Central memory CD4-positive, alpha-beta T cell (primary cell): Measurements from ENCODE around the gene CR2.
"Not testable (repeated sequence)": the region's sequence is repeated elsewhere in the genome, so short reads cannot be mapped to it uniquely, and the experiment has no call there.

Source experiments
- DNase-seq: peaks from one replicate; pipeline ENCODE4 v3.0.0; 2022

CR2 gene

GRCh38 chr1:207453710-207454045 is 450 bp upstream of the CR2 start:
- DNase-seq, result no peak

GRCh38 chr1:207455183-207455754 is 1.1 kb downstream of the CR2 start:
- no peak for DNase-seq

DNA sequence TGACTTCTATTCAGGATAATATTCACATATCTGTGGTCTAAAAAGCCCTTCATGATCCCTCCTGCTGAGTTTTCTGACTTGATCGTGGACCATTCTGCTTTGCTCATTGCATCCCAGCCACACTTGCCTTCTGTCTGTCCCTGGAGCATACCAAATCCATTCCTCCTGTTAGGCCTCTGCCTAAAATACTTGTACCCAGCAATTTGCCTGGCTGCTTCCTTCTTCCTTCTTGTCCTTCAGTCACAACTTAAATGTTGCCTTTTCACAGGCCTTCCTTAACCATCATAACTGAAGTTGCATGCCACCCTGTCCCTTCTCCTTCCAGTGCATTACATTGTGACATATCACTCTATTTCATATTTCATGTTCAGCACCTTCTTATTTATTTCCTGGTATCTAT is 4.3 kb downstream of the CR2 start:
- DNase-seq, result no peak

GRCh38 chr1:207459008-207459407 is 4.9 kb downstream of the CR2 start:
- DNase-seq, result peak; percentile 69

DNA sequence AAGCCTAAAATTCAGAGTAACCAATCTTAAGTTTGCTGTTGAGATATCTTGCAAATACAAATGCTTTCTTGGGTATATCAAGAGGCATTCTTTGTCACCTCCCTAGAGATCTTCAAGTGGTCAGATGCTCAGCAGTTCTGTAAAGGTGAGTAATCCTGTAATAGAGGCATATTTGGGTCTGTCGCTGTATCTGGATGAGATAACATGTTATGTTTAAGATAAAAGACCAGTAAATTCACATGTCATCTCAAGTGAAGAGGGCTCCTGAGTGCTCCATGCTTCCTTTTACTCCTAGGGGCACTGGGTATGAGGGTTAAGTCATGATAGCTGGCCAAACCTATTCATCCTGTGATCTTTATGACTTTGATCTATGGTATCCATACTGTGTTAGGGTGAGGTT is 7.5 kb downstream of the CR2 start:
- no peak for DNase-seq

- no peak for DNase-seq
Observed at GRCh38 chr1:207462535-207462934, 8.4 kb downstream of the CR2 start.

DNA sequence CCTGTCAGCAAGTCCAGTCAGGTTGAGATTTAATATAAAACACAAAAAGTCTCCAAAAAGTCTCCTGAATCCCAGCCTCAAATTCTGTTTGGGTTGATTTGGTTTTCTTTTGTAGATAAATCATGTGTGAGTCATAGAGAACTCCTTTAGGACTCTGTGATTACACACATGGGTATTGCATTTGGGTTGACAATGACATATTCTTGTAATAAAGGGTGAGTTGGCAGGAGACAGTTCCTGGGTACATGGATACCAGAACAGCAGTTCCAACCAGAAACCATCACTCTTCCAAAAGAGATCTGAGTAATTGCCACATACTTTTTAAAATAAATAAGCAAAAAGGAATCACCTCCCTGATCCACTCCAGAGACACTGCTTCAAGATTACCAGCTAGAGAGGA is 8.9 kb downstream of the CR2 start:
- DNase-seq, result no peak

DNA sequence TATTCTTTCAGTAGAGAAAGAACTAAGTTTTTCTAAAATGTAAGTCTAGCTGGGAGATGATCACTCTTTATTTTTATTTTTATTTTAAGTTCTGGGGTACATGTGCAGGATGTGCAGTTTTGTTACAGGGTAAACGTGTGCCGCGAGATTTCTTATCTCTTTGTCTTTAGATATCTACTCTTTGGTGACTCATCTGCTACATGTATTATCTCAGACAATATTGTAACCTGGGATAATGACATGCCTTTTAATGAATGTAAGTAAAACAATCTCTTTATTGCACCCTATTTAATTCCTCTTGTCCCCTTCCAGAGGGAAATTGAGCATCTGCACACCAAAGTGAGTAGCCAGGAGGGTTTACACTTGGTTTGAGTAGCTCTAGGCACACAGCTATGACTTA is 9.4 kb downstream of the CR2 start:
- DNase-seq, result no peak

- DNase-seq, result peak; percentile 41
Observed at GRCh38 chr1:207470927-207471326, 16.8 kb downstream of the CR2 start.

GRCh38 chr1:207474210-207474609 is 20.1 kb downstream of the CR2 start:
- no peak for DNase-seq

- DNase-seq, result no peak
Observed at GRCh38 chr1:207486198-207486597, 32.1 kb downstream of the CR2 start.

- DNase-seq, result no peak
Observed at GRCh38 chr1:207487636-207488035, 33.5 kb downstream of the CR2 start.

DNA sequence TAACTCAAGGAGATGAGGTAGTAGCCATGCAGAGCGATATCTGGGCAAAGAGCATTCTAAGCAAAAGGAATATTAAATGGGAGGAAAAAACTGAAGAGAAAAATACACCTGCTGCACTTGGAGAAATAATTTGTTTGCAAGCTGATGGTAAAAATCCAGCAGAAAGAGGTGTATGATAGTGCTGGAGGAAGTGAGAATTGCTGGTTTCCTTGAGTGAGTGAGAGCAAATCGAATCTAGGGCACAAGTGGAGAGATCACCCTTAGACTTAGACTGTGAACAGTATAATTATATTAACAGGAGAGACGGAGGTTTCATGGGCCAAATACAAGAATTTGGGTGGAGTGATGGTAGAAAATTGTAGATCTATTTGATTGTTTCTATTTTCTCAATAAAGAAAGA is 39.1 kb downstream of the CR2 start:
- no peak for DNase-seq

DNA sequence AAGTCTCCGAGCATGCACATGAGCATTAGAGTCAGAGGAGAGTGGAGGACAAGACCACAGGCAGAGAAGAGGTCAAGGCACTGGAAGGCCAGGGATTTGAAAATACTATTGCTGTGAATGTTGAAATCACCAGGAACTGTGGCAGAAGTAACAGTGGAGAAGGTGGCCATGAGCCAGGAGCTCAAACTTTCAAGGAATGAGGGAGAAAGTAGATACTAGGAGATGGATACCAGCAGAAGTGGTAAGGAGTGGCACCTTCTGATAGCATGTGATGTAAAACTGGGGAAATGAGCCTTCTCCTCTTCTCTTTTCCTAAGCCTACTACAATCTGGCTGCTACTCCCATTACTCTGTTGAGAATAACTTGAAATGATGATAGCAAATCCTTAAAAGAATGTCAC is 40.0 kb downstream of the CR2 start:
- no peak for DNase-seq

GRCh38 chr1:207495281-207495680 is 41.2 kb downstream of the CR2 start:
- DNase-seq, result not testable (repeated sequence)

GRCh38 chr1:207495801-207496792 is 42.0 kb downstream of the CR2 start, which contains the start of gene CR1:
Gene CR1, plus strand, starts transcription at chr1:207496157. Its CDS starts 111 bp downstream, at chr1:207496268.
- DNase-seq, result peak; percentile 22

DNA sequence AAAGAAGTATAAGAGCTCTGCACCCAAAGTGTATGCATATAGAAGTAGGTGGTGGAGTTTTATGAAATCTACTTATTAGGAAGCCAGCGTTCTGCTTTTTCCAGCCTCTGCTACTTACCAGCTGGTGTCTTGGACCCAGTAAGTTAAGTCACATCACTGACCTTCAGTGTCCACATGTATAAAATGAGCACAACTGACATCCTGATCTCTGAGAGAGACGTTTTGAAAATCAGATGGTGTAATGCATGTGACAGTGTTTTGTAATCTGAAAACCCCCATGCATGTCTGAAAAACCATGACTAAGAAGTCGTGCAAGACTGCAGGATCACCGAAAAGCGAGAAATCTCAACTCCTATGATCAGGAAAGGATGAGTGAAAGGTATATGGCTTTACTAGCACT is 43.8 kb downstream of the CR2 start:
- no peak for DNase-seq

DNA sequence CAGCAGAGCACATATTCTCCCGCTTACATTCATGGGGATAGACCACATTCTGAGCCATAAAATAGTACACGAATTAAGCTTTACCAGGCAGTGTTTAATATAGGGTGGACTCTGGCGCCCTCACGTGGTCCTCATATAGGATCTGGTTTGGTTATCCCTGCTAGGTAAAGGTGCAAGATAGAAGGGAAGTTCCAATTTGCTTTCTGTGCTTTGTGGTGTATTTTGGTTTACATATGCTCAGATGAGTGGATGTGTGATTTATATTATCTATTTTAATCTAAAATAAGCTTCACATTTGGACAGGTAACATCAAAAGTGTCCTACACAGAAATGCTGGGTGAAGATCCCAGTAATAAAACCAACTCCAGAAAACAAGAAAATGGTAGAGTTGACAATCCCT is 45.4 kb downstream of the CR2 start:
- DNase-seq, result peak; percentile 58

GRCh38 chr1:207500306-207500705 is 46.2 kb downstream of the CR2 start:
- DNase-seq, result no peak

DNA sequence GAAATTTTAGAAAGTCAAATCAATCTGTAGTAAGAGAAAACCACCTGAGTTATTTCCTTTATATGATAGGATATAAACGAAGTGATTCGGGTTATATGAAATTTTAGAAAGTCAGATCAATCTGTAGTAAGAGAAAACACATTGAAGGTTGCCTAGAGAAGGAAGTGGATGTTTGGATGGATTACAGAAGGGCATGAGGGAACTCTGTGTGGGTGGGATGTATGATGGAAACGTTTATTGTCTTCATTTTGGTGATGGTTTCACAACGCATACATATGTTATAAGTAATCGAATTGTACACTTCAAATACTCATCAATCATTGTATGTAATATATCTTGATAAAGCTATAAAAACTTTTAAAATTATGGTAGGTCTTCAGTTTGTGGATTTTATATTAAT is 46.9 kb downstream of the CR2 start:
- no peak for DNase-seq

- no peak for DNase-seq
Observed at GRCh38 chr1:207502726-207503125, 48.6 kb downstream of the CR2 start.

GRCh38 chr1:207503950-207504349 is 49.8 kb downstream of the CR2 start:
- DNase-seq, result no peak

DNA sequence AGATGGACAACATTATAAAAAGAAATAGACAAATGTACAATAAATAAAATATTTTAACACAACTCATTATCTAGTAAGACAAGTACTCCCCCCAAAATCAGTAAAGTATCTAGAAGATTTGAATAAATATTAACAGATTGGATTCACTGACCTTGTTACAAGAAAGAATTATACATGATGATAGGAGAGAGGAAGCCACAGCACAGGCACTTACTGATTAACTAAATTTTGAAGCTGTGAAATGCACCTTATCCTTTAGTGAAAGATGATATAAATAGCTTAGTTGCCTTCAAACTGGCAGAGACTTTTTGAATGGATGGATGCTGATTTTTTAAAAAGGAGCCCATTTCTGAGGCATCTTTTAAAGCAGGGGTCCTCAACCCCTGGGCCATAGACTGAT is 50.3 kb downstream of the CR2 start:
- DNase-seq, result no peak

GRCh38 chr1:207510444-207510843 is 56.3 kb downstream of the CR2 start:
- DNase-seq, result no peak
